Measurements from ENCODE around the gene PRKCSH.

DNA sequence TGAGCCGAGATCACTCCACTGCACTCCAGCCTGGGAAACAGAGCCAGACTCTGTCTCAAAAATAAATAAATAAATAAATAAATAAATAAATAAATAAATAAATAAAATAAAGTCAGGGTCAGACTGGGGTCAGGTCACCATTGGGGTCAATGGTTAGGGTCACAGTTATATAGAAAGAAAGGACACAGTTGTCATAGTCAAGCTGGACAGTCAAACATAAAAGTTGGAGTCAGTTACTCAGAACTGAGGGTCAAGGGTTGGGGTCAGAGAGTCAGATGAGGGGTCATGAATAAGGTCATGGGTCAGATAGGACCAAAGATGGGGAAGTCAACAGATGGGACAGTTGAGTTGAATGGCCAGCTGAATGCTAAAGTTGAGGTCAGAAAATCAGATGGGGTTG lies 34.6 kb upstream of the PRKCSH start:
- TF ChIP-seq, protein P1, sequence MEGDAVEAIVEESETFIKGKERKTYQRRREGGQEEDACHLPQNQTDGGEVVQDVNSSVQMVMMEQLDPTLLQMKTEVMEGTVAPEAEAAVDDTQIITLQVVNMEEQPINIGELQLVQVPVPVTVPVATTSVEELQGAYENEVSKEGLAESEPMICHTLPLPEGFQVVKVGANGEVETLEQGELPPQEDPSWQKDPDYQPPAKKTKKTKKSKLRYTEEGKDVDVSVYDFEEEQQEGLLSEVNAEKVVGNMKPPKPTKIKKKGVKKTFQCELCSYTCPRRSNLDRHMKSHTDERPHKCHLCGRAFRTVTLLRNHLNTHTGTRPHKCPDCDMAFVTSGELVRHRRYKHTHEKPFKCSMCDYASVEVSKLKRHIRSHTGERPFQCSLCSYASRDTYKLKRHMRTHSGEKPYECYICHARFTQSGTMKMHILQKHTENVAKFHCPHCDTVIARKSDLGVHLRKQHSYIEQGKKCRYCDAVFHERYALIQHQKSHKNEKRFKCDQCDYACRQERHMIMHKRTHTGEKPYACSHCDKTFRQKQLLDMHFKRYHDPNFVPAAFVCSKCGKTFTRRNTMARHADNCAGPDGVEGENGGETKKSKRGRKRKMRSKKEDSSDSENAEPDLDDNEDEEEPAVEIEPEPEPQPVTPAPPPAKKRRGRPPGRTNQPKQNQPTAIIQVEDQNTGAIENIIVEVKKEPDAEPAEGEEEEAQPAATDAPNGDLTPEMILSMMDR (IDR thresholded peaks at IDR 0.05) = no peak
- TF ChIP-seq POLR2A (IDR thresholded peaks at IDR 0.05) = no peak

Data from esophagus squamous epithelium (tissue), 4 donors.